Upper lobe of right lung (tissue), 1 donor: ENCODE data around the gene MCRS1. TPM values are rescaled to one million over a fixed set of nuclear protein-coding genes. Genes with fewer than 3 reads are reported as not detected.
A peak's percentile ranks its signal among the peaks of the same experiment; 100 is the strongest.
"Not testable (repeated sequence)": the region's sequence is repeated elsewhere in the genome, so short reads cannot be mapped to it uniquely, and the experiment has no call there.

Experiments used
- ATAC-seq: fragments of 200-7000 bp; cut with Tn5 transposase; one replicate; pipeline ENCODE4 v1.9.1; 2020; ENCODE audit warnings: mild to moderate bottlenecking, moderate library complexity
- DNase-seq: peaks from one replicate; pipeline ENCODE4 v3.0.0-alpha.2; 2020
- H3K27ac ChIP-seq: fragments of 200-600 bp; one replicate; pipeline ENCODE4 v1.8.0; 2022
- H3K27me3 ChIP-seq: fragments of 200-600 bp; one replicate; pipeline ENCODE4 v1.8.0; 2022; ENCODE audit warnings: mild to moderate bottlenecking
- H3K36me3 ChIP-seq: fragments of 200-600 bp; one replicate; pipeline ENCODE4 v1.8.0; 2022
- H3K4me1 ChIP-seq: fragments of 200-600 bp; one replicate; pipeline ENCODE4 v1.8.0; 2022
- H3K4me3 ChIP-seq: fragments of 200-600 bp; one replicate; pipeline ENCODE4 v1.8.0; 2022; ENCODE audit warnings: mild to moderate bottlenecking
- H3K9me3 ChIP-seq: fragments of 200-600 bp; one replicate; pipeline ENCODE4 v1.8.0; 2022
- CTCF ChIP-seq: fragments of 200-600 bp; IDR thresholded peaks from one replicate; pipeline ENCODE4 v1.8.0; 2022; ENCODE audit warnings: antibody characterized with exemption
- intact Hi-C: fragments of 100-400 bp; cut with DNase I; formaldehyde crosslinking; loops from one replicate; pipeline ENCODE4 v1.11.0; 2022
- total RNA-seq: library from RNA; stranded (reverse); fragmentation: NEBNext Ultra II Directional; extraction: Animal tissue kit (Norgen Biotek cat#: 25700); gene quantifications from one replicate; pipeline ENCODE4 v1.2.1, GENCODE V29; 2021
- donor health status: DM: no; HTN: yes; CAD: no; lungs with severe emphysema.

The MCRS1 gene
- total RNA-seq, 1 donor from 2014 or later = 54.0 TPM

- H3K4me3 ChIP-seq = no peak overlapping the region
- no peaks in the 10 kb centered on the region for H3K9me3 ChIP-seq
- peaks cover 48% of the 10 kb centered on the region for H3K27me3 ChIP-seq
- no peak overlapping the region for H3K27ac ChIP-seq
- TF ChIP-seq CTCF = no peak
- ATAC-seq (no peak), DNase-seq (no peak)
- H3K36me3 ChIP-seq = no peaks in the 10 kb centered on the region
- H3K4me1 ChIP-seq = peaks cover 6% of the 10 kb centered on the region
- intact Hi-C loops = no loop called here
Observed at GRCh38 chr12:49535921-49536525, 31.9 kb downstream of the MCRS1 start.

- Histone ChIP-seq H3K36me3 (no peaks in the 10 kb centered on the region), H3K9me3 (no peaks in the 10 kb centered on the region), H3K27ac (no peak overlapping the region), H3K27me3 (peaks cover 47% of the 10 kb centered on the region), H3K4me1 (peaks cover 6% of the 10 kb centered on the region), H3K4me3 (no peak overlapping the region)
- ATAC-seq (no peak), DNase-seq (no peak)
- intact Hi-C loops = no loop called here
- no peak for TF ChIP-seq CTCF
Observed at GRCh38 chr12:49534731-49535278, 33.1 kb downstream of the MCRS1 start.

- H3K9me3 ChIP-seq, H3K4me3 ChIP-seq, H3K4me1 ChIP-seq, H3K27ac ChIP-seq, DNase-seq, ATAC-seq, H3K36me3 ChIP-seq, intact Hi-C loops: not testable (repeated sequence)
- H3K27me3 ChIP-seq = peaks cover 40% of the 10 kb centered on the region
Observed at GRCh38 chr12:49534122-49534521, 33.8 kb downstream of the MCRS1 start.

- no peaks in the 10 kb centered on the region for H3K36me3 ChIP-seq
- peaks cover 35% of the 10 kb centered on the region for H3K27me3 ChIP-seq
- H3K9me3 ChIP-seq = no peaks in the 10 kb centered on the region
- ATAC-seq (no peak), DNase-seq (no peak)
- intact Hi-C loops = no loop called here
- TF ChIP-seq CTCF = no peak
- peaks cover 6% of the 10 kb centered on the region for H3K4me1 ChIP-seq
- no peak overlapping the region for H3K4me3 ChIP-seq
- H3K27ac ChIP-seq = no peak overlapping the region
Observed at GRCh38 chr12:49533331-49533730, 34.6 kb downstream of the MCRS1 start.

GRCh38 chr12:49531745-49532144, 36.2 kb downstream of the MCRS1 start:
- no peak overlapping the region for H3K27ac ChIP-seq
- no peaks in the 10 kb centered on the region for H3K9me3 ChIP-seq
- DNase-seq = no peak
- H3K27me3 ChIP-seq = peaks cover 20% of the 10 kb centered on the region
- no peak for TF ChIP-seq CTCF
- H3K36me3 ChIP-seq = no peaks in the 10 kb centered on the region
- H3K4me3 ChIP-seq = no peak overlapping the region
- no peak for ATAC-seq
- no peaks in the 10 kb centered on the region for H3K4me1 ChIP-seq
- intact Hi-C loops = no loop called here

GRCh38 chr12:49529414-49529813, 38.5 kb downstream of the MCRS1 start:
- Histone ChIP-seq H3K4me1 (no peaks in the 10 kb centered on the region), H3K27me3 (no peaks in the 10 kb centered on the region), H3K36me3 (peaks cover 22% of the 10 kb centered on the region), H3K27ac (no peak overlapping the region), H3K9me3 (no peaks in the 10 kb centered on the region), H3K4me3 (no peak overlapping the region)
- ATAC-seq = peak; percentile 71
- intact Hi-C loops = no loop called here
- no peak for DNase-seq
- TF ChIP-seq CTCF = no peak
